Panc1 (cell line): ENCODE measurements around the gene ZNF208. TPM values are rescaled to one million over a fixed set of nuclear protein-coding genes. Genes with fewer than 3 reads are reported as not detected.

Experiments used
- ATAC-seq: fragments of 200-7000 bp; cut with Tn5 transposase; 2 replicates; pipeline ENCODE4 v1.9.1; 2020; ENCODE audit warnings: mild to moderate bottlenecking, moderate library complexity
- BruUV-seq: library from RNA; stranded (reverse); fragments of 400-500 nt; replicated peaks from 2 replicates; lab custom pipeline; 2021; lab: Mats Ljungman, UMichigan
- CTCF ChIA-PET: fragments of 300-600 bp; sonication (Branson Sonifier 250); formaldehyde crosslinking; loops from one replicate; lab custom pipeline; 2022; ENCODE audit warnings: antibody characterized with exemption; lab: Charles Lee
- POLR2A ChIA-PET: fragments of 300-600 bp; sonication (Branson Sonifier 250); formaldehyde crosslinking; loops from one replicate; lab custom pipeline; 2022; ENCODE audit warnings: antibody characterized with exemption; lab: Charles Lee
- DNase-seq: peaks from one replicate; pipeline ENCODE4 v3.0.0-alpha.2; 2010; ENCODE audit warnings: low read depth, low spot score
- H3K27ac ChIP-seq: 2 replicates; pipeline ENCODE4 v1.5.1; 2011; ENCODE audit warnings: mild to moderate bottlenecking, low read length, inconsistent platforms
- H3K27me3 ChIP-seq: fragments of 200-500 bp; sonication (Bioruptor generic); 2 replicates; pipeline ENCODE4 v1.6.0; 2014; ENCODE audit warnings: low read length, inconsistent platforms; ENCODE audit not compliant: control insufficient read depth, insufficient read depth
- H3K36me3 ChIP-seq: fragments of 200-500 bp; sonication (Bioruptor generic); 2 replicates; pipeline ENCODE4 v1.5.1; 2014; ENCODE audit warnings: inconsistent platforms, mild to moderate bottlenecking, low read length, moderate library complexity; ENCODE audit not compliant: control insufficient read depth, insufficient read depth
- H3K4me1 ChIP-seq: 2 replicates; pipeline ENCODE4 v1.5.1; 2011; ENCODE audit warnings: inconsistent platforms, mild to moderate bottlenecking, low read length, moderate library complexity; ENCODE audit not compliant: control insufficient read depth, insufficient read depth
- H3K4me3 ChIP-seq, 2 experiments: 2 replicates each; pipeline ENCODE4 v1.5.1; 2011 to 2012; ENCODE audit warnings: low read depth in 2 of 2, low read length in 2 of 2, mild to moderate bottlenecking in 2 of 2, inconsistent platforms in 1 of 2, moderate library complexity in 1 of 2
- H3K9me3 ChIP-seq: fragments of 200-500 bp; sonication (Bioruptor generic); 2 replicates; pipeline ENCODE4 v1.5.1; 2014; ENCODE audit warnings: low read depth, mild to moderate bottlenecking, inconsistent platforms, low read length, moderate library complexity; ENCODE audit not compliant: control insufficient read depth, insufficient read depth
- POLR2AphosphoS5 ChIP-seq: IDR thresholded peaks from 2 replicates; pipeline ENCODE4 v1.6.1; 2012; ENCODE audit warnings: mild to moderate bottlenecking, low read depth, low read length, moderate library complexity
- SIN3A ChIP-seq: IDR thresholded peaks from 2 replicates; pipeline ENCODE4 v1.6.1; 2012; ENCODE audit warnings: low read depth, mild to moderate bottlenecking, low read length, moderate library complexity, borderline replicate concordance; ENCODE audit not compliant: insufficient read depth
- TCF7L2 ChIP-seq: IDR thresholded peaks from 2 replicates; pipeline ENCODE4 v1.6.1; 2011; ENCODE audit warnings: mild to moderate bottlenecking, low read depth, low read length, inconsistent platforms
- in situ Hi-C: cut with HindIII; loops from 2 replicates; pipeline ENCODE4 v1.10.0; 2016; ENCODE audit warnings: low sequenced_read_pairs, low pct_unique_long_range_greater_than_20kb
- intact Hi-C: fragments of 100-400 bp; cut with micrococcal nuclease; formaldehyde crosslinking; loops from one replicate; pipeline ENCODE4 v1.10.0; 2022; ENCODE audit not compliant: unreplicated experiment
- total RNA-seq: library from RNA; stranded (reverse); gene quantifications from one replicate; pipeline ENCODE4 v1.2.1, GENCODE V29; 2021; ENCODE audit not compliant: unreplicated experiment
- TF ChIP-seq, protein P1 (sequence below), 2 experiments: IDR thresholded peaks; 2 replicates each; pipeline ENCODE4 v1.6.1; 2011 to 2012; ENCODE audit warnings: low read depth in 2 of 2, control low read depth in 1 of 2, low read length in 1 of 2, mild to moderate bottlenecking in 1 of 2, moderate library complexity in 1 of 2; ENCODE audit not compliant: insufficient read depth in 1 of 2
- TF ChIP-seq, protein P2 (sequence below): fragments of 450-650 bp; IDR thresholded peaks from 2 replicates; pipeline ENCODE4 v1.5.1; 2017; ENCODE audit warnings: mild to moderate bottlenecking

ZNF208 gene
- total RNA-seq, 1 experiment from 2014 or later: not detected

DNA sequence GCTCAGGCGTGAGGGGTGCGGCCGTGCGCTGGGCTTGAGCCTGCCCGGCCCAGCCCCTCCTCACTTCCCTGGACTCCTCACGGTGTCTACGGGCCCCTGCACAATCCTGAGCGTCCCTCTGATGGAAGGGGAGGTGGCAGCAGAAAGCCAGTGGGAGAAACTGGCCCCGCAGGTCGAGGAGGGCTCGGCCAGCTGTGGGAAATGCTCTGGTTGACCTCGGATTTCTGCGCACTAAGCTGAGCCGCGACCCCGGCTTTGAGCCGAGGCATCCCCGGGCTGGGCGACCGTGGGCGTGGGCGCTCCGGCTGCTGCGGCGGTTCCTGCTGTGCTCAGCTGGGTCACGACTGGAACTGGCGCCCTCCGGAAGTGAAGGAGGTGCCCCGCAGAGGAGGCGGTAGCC lies 70.1 kb downstream of the ZNF208 start:
- ATAC-seq (no peak), DNase-seq (no peak)
- H3K4me1 ChIP-seq: no peaks in the 10 kb centered on the region
- no peak overlapping the region for H3K4me3 ChIP-seq
- no peaks in the 10 kb centered on the region for H3K36me3 ChIP-seq
- POLR2A ChIA-PET: no interaction called here
- CTCF ChIA-PET: no interaction called here
- in situ Hi-C loops (no loop called here), intact Hi-C loops (no loop called here)
- H3K27me3 ChIP-seq: no peaks in the 10 kb centered on the region
- no peak for TF ChIP-seq TCF7L2
- TF ChIP-seq POLR2AphosphoS5: no peak
- TF ChIP-seq SIN3A: no peak
- TF ChIP-seq, protein P1, sequence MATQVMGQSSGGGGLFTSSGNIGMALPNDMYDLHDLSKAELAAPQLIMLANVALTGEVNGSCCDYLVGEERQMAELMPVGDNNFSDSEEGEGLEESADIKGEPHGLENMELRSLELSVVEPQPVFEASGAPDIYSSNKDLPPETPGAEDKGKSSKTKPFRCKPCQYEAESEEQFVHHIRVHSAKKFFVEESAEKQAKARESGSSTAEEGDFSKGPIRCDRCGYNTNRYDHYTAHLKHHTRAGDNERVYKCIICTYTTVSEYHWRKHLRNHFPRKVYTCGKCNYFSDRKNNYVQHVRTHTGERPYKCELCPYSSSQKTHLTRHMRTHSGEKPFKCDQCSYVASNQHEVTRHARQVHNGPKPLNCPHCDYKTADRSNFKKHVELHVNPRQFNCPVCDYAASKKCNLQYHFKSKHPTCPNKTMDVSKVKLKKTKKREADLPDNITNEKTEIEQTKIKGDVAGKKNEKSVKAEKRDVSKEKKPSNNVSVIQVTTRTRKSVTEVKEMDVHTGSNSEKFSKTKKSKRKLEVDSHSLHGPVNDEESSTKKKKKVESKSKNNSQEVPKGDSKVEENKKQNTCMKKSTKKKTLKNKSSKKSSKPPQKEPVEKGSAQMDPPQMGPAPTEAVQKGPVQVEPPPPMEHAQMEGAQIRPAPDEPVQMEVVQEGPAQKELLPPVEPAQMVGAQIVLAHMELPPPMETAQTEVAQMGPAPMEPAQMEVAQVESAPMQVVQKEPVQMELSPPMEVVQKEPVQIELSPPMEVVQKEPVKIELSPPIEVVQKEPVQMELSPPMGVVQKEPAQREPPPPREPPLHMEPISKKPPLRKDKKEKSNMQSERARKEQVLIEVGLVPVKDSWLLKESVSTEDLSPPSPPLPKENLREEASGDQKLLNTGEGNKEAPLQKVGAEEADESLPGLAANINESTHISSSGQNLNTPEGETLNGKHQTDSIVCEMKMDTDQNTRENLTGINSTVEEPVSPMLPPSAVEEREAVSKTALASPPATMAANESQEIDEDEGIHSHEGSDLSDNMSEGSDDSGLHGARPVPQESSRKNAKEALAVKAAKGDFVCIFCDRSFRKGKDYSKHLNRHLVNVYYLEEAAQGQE (IDR thresholded peaks at IDR 0.05; ENCODE audit: insufficient read depth in 1 of 2, low read depth in 2 of 2, low read length in 1 of 2): no peak
- TF ChIP-seq, protein P2, sequence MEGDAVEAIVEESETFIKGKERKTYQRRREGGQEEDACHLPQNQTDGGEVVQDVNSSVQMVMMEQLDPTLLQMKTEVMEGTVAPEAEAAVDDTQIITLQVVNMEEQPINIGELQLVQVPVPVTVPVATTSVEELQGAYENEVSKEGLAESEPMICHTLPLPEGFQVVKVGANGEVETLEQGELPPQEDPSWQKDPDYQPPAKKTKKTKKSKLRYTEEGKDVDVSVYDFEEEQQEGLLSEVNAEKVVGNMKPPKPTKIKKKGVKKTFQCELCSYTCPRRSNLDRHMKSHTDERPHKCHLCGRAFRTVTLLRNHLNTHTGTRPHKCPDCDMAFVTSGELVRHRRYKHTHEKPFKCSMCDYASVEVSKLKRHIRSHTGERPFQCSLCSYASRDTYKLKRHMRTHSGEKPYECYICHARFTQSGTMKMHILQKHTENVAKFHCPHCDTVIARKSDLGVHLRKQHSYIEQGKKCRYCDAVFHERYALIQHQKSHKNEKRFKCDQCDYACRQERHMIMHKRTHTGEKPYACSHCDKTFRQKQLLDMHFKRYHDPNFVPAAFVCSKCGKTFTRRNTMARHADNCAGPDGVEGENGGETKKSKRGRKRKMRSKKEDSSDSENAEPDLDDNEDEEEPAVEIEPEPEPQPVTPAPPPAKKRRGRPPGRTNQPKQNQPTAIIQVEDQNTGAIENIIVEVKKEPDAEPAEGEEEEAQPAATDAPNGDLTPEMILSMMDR: no peak
- H3K9me3 ChIP-seq: 0 out of 2 replicates have a peak, but pooled peaks cover 3% of the 10 kb centered on the region
- H3K27ac ChIP-seq: no peak overlapping the region
- BruUV-seq: no TSS peak

DNA sequence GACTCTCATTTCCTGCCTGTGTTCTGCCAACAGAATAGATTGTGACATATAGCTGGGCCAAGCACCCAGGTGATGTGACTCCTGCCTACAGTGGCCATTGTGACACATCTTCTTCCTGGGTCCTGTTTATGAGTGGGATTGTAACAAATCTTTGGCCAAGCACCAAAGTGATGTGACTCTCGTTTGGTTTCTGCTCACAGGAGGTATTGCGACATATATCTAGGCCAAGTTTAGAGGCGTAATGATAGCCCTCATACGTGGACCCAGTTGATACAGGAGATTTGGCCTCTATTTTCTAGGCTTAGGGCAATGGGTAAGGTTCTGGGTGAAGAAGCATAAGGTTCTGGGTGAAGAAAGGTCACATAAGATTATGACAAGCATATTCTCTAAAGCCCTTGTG lies 76.2 kb downstream of the ZNF208 start:
- Histone ChIP-seq H3K9me3 (no peaks in the 10 kb centered on the region), H3K4me1 (no peaks in the 10 kb centered on the region), H3K27ac (no peak overlapping the region), H3K36me3 (no peaks in the 10 kb centered on the region), H3K27me3 (no peaks in the 10 kb centered on the region), H3K4me3 (no peak overlapping the region)
- in situ Hi-C loops: no loop called here
- no peak for ATAC-seq
- ChIA-PET CTCF (no interaction called here), POLR2A (no interaction called here)
- DNase-seq: no peak
- BruUV-seq: no TSS peak
- intact Hi-C loops: no loop called here
- TF ChIP-seq SIN3A: no peak
- TF ChIP-seq, protein P2: no peak
- TF ChIP-seq TCF7L2: no peak
- no peak for TF ChIP-seq POLR2AphosphoS5
- TF ChIP-seq, protein P1 (IDR thresholded peaks at IDR 0.05; ENCODE audit: insufficient read depth in 1 of 2, low read depth in 2 of 2, low read length in 1 of 2): no peak
